GM23338 (cell line): ENCODE results near the gene ACTA2. TPM values are rescaled to one million over a fixed set of nuclear protein-coding genes. Genes with fewer than 3 reads are reported as not detected.

Experiments
- ATAC-seq: fragments of 200-7000 bp; cut with Tn5 transposase; 3 replicates; pipeline ENCODE4 v1.9.1; 2020
- DNase-seq: peaks from one replicate; pipeline ENCODE4 v3.0.0-alpha.2; 2015; ENCODE audit warnings: low spot score
- H2AFZ ChIP-seq: fragments of 200-600 bp; sonication (generic); 2 replicates; pipeline ENCODE4 v1.8.0; 2016; ENCODE audit warnings: antibody characterized with exemption, mild to moderate bottlenecking, moderate library complexity
- H3F3A ChIP-seq: fragments of 200-600 bp; sonication (generic); replicated peaks from 2 replicates; pipeline ENCODE4 v1.8.0; 2017; ENCODE audit warnings: antibody characterized with exemption, mixed run types, low read depth
- H3K27ac ChIP-seq: fragments of 200-600 bp; sonication (generic); 2 replicates; pipeline ENCODE4 v1.6.1; 2016; ENCODE audit warnings: low read depth
- H3K27me3 ChIP-seq: fragments of 200-600 bp; sonication (generic); 2 replicates; pipeline ENCODE4 v1.8.0; 2016; ENCODE audit warnings: mild to moderate bottlenecking, mixed run types, moderate library complexity; ENCODE audit not compliant: insufficient read depth
- H3K36me3 ChIP-seq: fragments of 200-600 bp; sonication (generic); 2 replicates; pipeline ENCODE4 v1.8.0; 2016; ENCODE audit warnings: mild to moderate bottlenecking; ENCODE audit not compliant: insufficient read depth
- H3K4me1 ChIP-seq: fragments of 200-600 bp; sonication (generic); 2 replicates; pipeline ENCODE4 v1.8.0; 2016; ENCODE audit warnings: mild to moderate bottlenecking, moderate library complexity; ENCODE audit not compliant: insufficient read depth
- H3K4me2 ChIP-seq: fragments of 200-600 bp; sonication (generic); 2 replicates; pipeline ENCODE4 v1.7.1; 2017; ENCODE audit warnings: mixed run types
- H3K4me3 ChIP-seq: fragments of 200-600 bp; sonication (generic); 2 replicates; pipeline ENCODE4 v1.6.1; 2016; ENCODE audit warnings: mixed run types
- H3K79me2 ChIP-seq: fragments of 200-600 bp; sonication (generic); replicated peaks from 2 replicates; pipeline ENCODE4 v1.8.0; 2017; ENCODE audit warnings: mild to moderate bottlenecking; ENCODE audit not compliant: insufficient read depth
- H3K9me2 ChIP-seq: fragments of 200-600 bp; sonication (generic); 2 replicates; pipeline ENCODE4 v1.8.0; 2017; ENCODE audit not compliant: insufficient read depth
- H4K20me1 ChIP-seq: fragments of 200-600 bp; sonication (generic); replicated peaks from 2 replicates; pipeline ENCODE4 v1.8.0; 2017; ENCODE audit warnings: mild to moderate bottlenecking; ENCODE audit not compliant: insufficient read depth
- H3K27ac Mint-ChIP-seq: 2 replicates; pipeline ENCODE4 v1.8.0; 2020; ENCODE audit warnings: inconsistent platforms, mild to moderate bottlenecking, moderate library complexity, mixed read lengths
- H3K27me3 Mint-ChIP-seq: 3 replicates; pipeline ENCODE4 v1.8.0; 2022; ENCODE audit warnings: low read depth, mild to moderate bottlenecking, moderate library complexity, mixed read lengths, inconsistent platforms; ENCODE audit not compliant: insufficient read depth, poor library complexity
- H3K36me3 Mint-ChIP-seq: 3 replicates; pipeline ENCODE4 v1.8.0; 2021; ENCODE audit warnings: low read depth, mild to moderate bottlenecking, inconsistent platforms, moderate library complexity, mixed read lengths
- H3K4me1 Mint-ChIP-seq: 3 replicates; pipeline ENCODE4 v1.8.0; 2020; ENCODE audit warnings: mild to moderate bottlenecking, inconsistent platforms, mixed read lengths
- H3K4me3 Mint-ChIP-seq: 3 replicates; pipeline ENCODE4 v1.8.0; 2021; ENCODE audit warnings: moderate library complexity, mild to moderate bottlenecking, inconsistent platforms, mixed read lengths
- H3K9me3 Mint-ChIP-seq: 3 replicates; pipeline ENCODE4 v1.8.0; 2020; ENCODE audit warnings: moderate library complexity, mild to moderate bottlenecking, inconsistent platforms, mixed read lengths
- CREB1 ChIP-seq: fragments of 250-450 bp; sonication (Bioruptor Pico); IDR thresholded peaks from 2 replicates; pipeline ENCODE4 v1.5.0; 2020; ENCODE audit warnings: low read depth, mild to moderate bottlenecking, moderate library complexity
- CTCF ChIP-seq, 2 experiments: fragments of 200-600 bp in 1 of 2; sonication (generic) in 1 of 2; conservative IDR thresholded peaks; 2 replicates each; pipeline versions ENCODE4 v1.5.1 to v1.6.1; 2016 to 2017; ENCODE audit warnings: antibody characterized with exemption in 2 of 2, low read depth in 2 of 2, mild to moderate bottlenecking in 2 of 2, moderate library complexity in 1 of 2
- ETS1 ChIP-seq: IDR thresholded peaks from 2 replicates; pipeline ENCODE4 v1.6.1; 2016; ENCODE audit warnings: antibody characterized with exemption
- EZH2 ChIP-seq: fragments of 200-600 bp; sonication (generic); IDR thresholded peaks from one replicate; pipeline ENCODE4 v1.8.0; 2017; ENCODE audit warnings: antibody characterized with exemption, mild to moderate bottlenecking, low read depth; ENCODE audit not compliant: unreplicated experiment
- EZH2phosphoT487 ChIP-seq: fragments of 200-600 bp; sonication (generic); IDR thresholded peaks from one replicate; pipeline ENCODE4 v1.8.1; 2018; ENCODE audit warnings: antibody characterized with exemption; ENCODE audit not compliant: unreplicated experiment
- JUNB ChIP-seq: IDR thresholded peaks from one replicate; pipeline ENCODE4 v1.6.1; 2016; ENCODE audit warnings: antibody characterized with exemption; ENCODE audit not compliant: unreplicated experiment
- NANOG ChIP-seq: IDR thresholded peaks from 2 replicates; pipeline ENCODE4 v1.6.1; 2016; ENCODE audit warnings: antibody characterized with exemption, borderline replicate concordance
- POLR2AphosphoS5 ChIP-seq: IDR thresholded peaks from 2 replicates; pipeline ENCODE4 v1.6.1; 2016; ENCODE audit warnings: antibody characterized with exemption, low read depth
- REST ChIP-seq: IDR thresholded peaks from one replicate; pipeline ENCODE4 v1.6.1; 2018; ENCODE audit warnings: antibody characterized with exemption; ENCODE audit not compliant: unreplicated experiment
- STAT1 ChIP-seq: IDR thresholded peaks from one replicate; pipeline ENCODE4 v1.6.1; 2016; ENCODE audit warnings: antibody characterized with exemption; ENCODE audit not compliant: unreplicated experiment
- ZNF114 ChIP-seq: fragments of 250-450 bp; sonication (Bioruptor Pico); IDR thresholded peaks from 2 replicates; pipeline ENCODE4 v1.5.0; 2020; ENCODE audit warnings: mild to moderate bottlenecking, moderate library complexity
- ZNF331 ChIP-seq: fragments of 250-450 bp; sonication (Bioruptor Pico); IDR thresholded peaks from 2 replicates; pipeline ENCODE4 v1.5.0; 2020; ENCODE audit warnings: low read depth, mild to moderate bottlenecking, moderate library complexity
- ZNF462 ChIP-seq: fragments of 250-450 bp; sonication (Bioruptor Pico); IDR thresholded peaks from 2 replicates; pipeline ENCODE4 v1.5.0; 2020; ENCODE audit warnings: mild to moderate bottlenecking, moderate library complexity
- polyA plus RNA-seq: library from polyadenylated mRNA; unstranded; fragments of >200 nt; fragmentation: Nextera tagmentation; extraction: Ambion mirVana; gene quantifications from 2 replicates; pipeline ENCODE4 v1.2.1, GENCODE V29; 2016
- total RNA-seq: library from RNA; depleted of rRNA; stranded (reverse); fragments of >200 nt; shearing (Covaris generic); gene quantifications from 2 replicates; pipeline ENCODE4 v1.2.3, GENCODE V29; 2014

ACTA2 gene
- total and polyA plus RNA-seq, 2 experiments from 2014 or later: 3.4 to 9.4 TPM

- H2AFZ ChIP-seq: no peak overlapping the region
- TF ChIP-seq CTCF (conservative IDR thresholded peaks at IDR 0.05; ENCODE audit: low read depth in 2 of 2) (no peak), JUNB (no peak), ZNF331 (no peak), CREB1 (CRISPR knock-in tag) (no peak), EZH2 (no peak), ETS1 (no peak), ZNF462 (no peak), NANOG (no peak), ZNF114 (CRISPR knock-in tag) (no peak), EZH2phosphoT487 (no peak), POLR2AphosphoS5 (no peak), STAT1 (no peak), REST (no peak)
- no peaks in the 10 kb centered on the region for H3K36me3 Mint-ChIP-seq
- H3K36me3 ChIP-seq: no peaks in the 10 kb centered on the region
- no peaks in the 10 kb centered on the region for H3F3A ChIP-seq
- no peaks in the 10 kb centered on the region for H3K27me3 Mint-ChIP-seq
- H3K27ac Mint-ChIP-seq: no peak overlapping the region
- H3K4me1 ChIP-seq: no peaks in the 10 kb centered on the region
- H3K4me3 Mint-ChIP-seq: no peak overlapping the region
- H3K79me2 ChIP-seq: no peaks in the 10 kb centered on the region
- ATAC-seq (no peak), DNase-seq (no peak)
- H3K27ac ChIP-seq: no peak overlapping the region
- H3K9me3 Mint-ChIP-seq: no peaks in the 10 kb centered on the region
- no peak overlapping the region for H3K4me3 ChIP-seq
- H3K9me2 ChIP-seq: no peaks in the 10 kb centered on the region
- H3K4me1 Mint-ChIP-seq: peaks cover 4% of the 10 kb centered on the region; the same call in 2 of the 3 replicates
- H4K20me1 ChIP-seq: no peaks in the 10 kb centered on the region
- no peak overlapping the region for H3K4me2 ChIP-seq
- H3K27me3 ChIP-seq: no peaks in the 10 kb centered on the region
Measured at GRCh38 chr10:88966797-88967196, 14.2 kb upstream of the ACTA2 start.
